ENCODE results near the gene TMCC2. TPM values are rescaled to one million over a fixed set of nuclear protein-coding genes. Genes with fewer than 3 reads are reported as not detected.
"Not testable (repeated sequence)": the region's sequence is repeated elsewhere in the genome, so short reads cannot be mapped to it uniquely, and the experiment has no call there.

TMCC2 gene
- 1 to 10 TPM; 2.4 to 6.1 (median 5.3) TPM for total RNA-seq

DNA sequence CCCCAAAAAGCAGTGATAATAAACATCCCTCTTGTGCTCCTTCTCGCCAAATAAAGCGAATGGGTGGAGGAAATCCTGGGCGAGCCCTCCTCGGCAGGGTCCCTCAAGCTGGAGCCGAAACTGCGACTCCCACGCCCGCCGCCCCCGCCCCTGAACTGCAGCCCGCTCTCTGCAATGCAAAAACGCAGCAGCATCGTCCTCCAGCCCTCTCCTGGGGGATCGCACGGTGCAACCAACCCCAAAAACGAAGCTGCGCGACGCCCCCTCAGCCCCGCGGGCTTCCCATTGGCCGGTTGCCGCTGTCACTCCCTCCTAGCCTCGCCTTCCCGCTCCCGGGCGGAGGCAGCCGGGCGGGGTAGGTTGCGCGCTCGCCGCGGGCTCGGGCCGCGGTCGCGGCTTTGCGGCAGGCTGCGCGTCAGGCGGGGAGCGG is at the start of gene TMCC2:
Gene TMCC2, plus strand, starts transcription at position 363 of the 430 bp plus-strand sequence. CDS start 619 bp downstream, outside the sequence.
- Histone ChIP-seq H3K9me3 (no peaks in the 10 kb centered on the region), H3K4me1 (peaks cover 0 to 5% of the 10 kb centered on the region in 2 donors), H3K4me3 (peak within 1 kb of the TSS; percentile 49 to 52), H3K36me3 (no peaks in the 10 kb centered on the region), H3K27ac (peak within 1 kb of the TSS; percentile 65 to 75), H3K27me3 (no peaks in the 10 kb centered on the region)
- DNase-seq: peak; percentile 93
- intact Hi-C loops (cut with DNase I; ENCODE audit: low total_unique reads): no loop called here
- peak; percentile 43 to 60 for TF ChIP-seq POLR2A (IDR thresholded peaks at IDR 0.05)
- TF ChIP-seq, protein P1, sequence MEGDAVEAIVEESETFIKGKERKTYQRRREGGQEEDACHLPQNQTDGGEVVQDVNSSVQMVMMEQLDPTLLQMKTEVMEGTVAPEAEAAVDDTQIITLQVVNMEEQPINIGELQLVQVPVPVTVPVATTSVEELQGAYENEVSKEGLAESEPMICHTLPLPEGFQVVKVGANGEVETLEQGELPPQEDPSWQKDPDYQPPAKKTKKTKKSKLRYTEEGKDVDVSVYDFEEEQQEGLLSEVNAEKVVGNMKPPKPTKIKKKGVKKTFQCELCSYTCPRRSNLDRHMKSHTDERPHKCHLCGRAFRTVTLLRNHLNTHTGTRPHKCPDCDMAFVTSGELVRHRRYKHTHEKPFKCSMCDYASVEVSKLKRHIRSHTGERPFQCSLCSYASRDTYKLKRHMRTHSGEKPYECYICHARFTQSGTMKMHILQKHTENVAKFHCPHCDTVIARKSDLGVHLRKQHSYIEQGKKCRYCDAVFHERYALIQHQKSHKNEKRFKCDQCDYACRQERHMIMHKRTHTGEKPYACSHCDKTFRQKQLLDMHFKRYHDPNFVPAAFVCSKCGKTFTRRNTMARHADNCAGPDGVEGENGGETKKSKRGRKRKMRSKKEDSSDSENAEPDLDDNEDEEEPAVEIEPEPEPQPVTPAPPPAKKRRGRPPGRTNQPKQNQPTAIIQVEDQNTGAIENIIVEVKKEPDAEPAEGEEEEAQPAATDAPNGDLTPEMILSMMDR (IDR thresholded peaks at IDR 0.05): peak in 1 of 4 experiments; percentile 28

- H3K27ac ChIP-seq: peak overlapping the region; percentile 63 to 79
Measured at GRCh38 chr1:205179842-205180241, 47.9 kb upstream of the TMCC2 start.

GRCh38 chr1:205180331-205180730 is 47.4 kb upstream of the TMCC2 start:
- intact Hi-C loops (cut with DNase I; ENCODE audit: low total_unique reads); H3K4me1 ChIP-seq; H3K4me3 ChIP-seq; H3K36me3 ChIP-seq; DNase-seq; H3K9me3 ChIP-seq; H3K27me3 ChIP-seq: not testable (repeated sequence)
- H3K27ac ChIP-seq: peak overlapping the region; percentile 63 to 79

More at GRCh38 chr1:205179842-205180241, 47.9 kb upstream of the TMCC2 start:
- H3K27me3 ChIP-seq: no peaks in the 10 kb centered on the region
- intact Hi-C loops (cut with DNase I; ENCODE audit: low total_unique reads): no loop called here
- no peaks in the 10 kb centered on the region for H3K9me3 ChIP-seq
- H3K4me1 ChIP-seq: peaks cover 0 to 9% of the 10 kb centered on the region in 2 donors
- no peak overlapping the region for H3K4me3 ChIP-seq
- H3K36me3 ChIP-seq: no peaks in the 10 kb centered on the region
- TF ChIP-seq, protein P1 (IDR thresholded peaks at IDR 0.05): no peak
- TF ChIP-seq POLR2A (IDR thresholded peaks at IDR 0.05): no peak
- no peak for DNase-seq

DNA sequence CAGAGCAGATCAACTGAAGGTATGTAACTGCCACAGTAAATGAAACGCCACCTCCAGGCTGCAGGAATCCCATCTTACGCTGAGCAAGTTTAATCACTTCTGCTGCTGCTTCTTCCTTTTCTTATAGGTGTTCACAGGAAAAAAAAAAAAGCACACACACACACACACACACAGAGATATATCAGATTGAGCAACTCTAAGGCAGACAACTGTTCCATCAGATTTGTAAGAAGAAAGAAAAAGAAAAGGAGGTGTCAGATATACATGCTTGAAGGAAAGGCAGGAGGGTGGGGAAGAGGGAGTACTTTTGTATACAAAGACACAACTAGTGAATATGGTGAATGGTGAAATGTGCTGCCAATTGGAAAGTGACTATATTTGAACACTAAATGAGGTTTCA is 44.8 kb upstream of the TMCC2 start:
- peak overlapping the region in 1 of 2 donors; percentile 58 for H3K27ac ChIP-seq
- TF ChIP-seq POLR2A (IDR thresholded peaks at IDR 0.05): no peak
- TF ChIP-seq, protein P1 (IDR thresholded peaks at IDR 0.05): no peak
- no peaks in the 10 kb centered on the region for H3K27me3 ChIP-seq
- no peak for DNase-seq
- no peaks in the 10 kb centered on the region for H3K36me3 ChIP-seq
- H3K4me3 ChIP-seq: no peak overlapping the region
- intact Hi-C loops (cut with DNase I; ENCODE audit: low total_unique reads): no loop called here
- H3K9me3 ChIP-seq: no peaks in the 10 kb centered on the region
- peaks cover 0 to 9% of the 10 kb centered on the region in 2 donors for H3K4me1 ChIP-seq

GRCh38 chr1:205183676-205184335 is 43.9 kb upstream of the TMCC2 start:
- H3K36me3 ChIP-seq: no peaks in the 10 kb centered on the region
- H3K27ac ChIP-seq: peak overlapping the region; percentile 50 to 58
- H3K4me3 ChIP-seq: no peak overlapping the region
- H3K4me1 ChIP-seq: peaks cover 0 to 1% of the 10 kb centered on the region in 2 donors
- TF ChIP-seq POLR2A (IDR thresholded peaks at IDR 0.05): no peak
- TF ChIP-seq, protein P1 (IDR thresholded peaks at IDR 0.05): no peak
- intact Hi-C loops (cut with DNase I; ENCODE audit: low total_unique reads): no loop called here
- no peaks in the 10 kb centered on the region for H3K27me3 ChIP-seq
- H3K9me3 ChIP-seq: no peaks in the 10 kb centered on the region
- no peak for DNase-seq

Measured in uterus (tissue), 4 donors.